ENCODE measurements around the gene C16orf74. TPM values are rescaled to one million over a fixed set of nuclear protein-coding genes. Genes with fewer than 3 reads are reported as not detected.

The C16orf74 gene
- total RNA-seq, 8 experiments from 2014 or later, result 0.23 to 3.3 (median 1.9) TPM

- in situ Hi-C loops (cut with MboI; ENCODE audit: low pct_unique_long_range_greater_than_20kb in 2 of 9, low sequenced_read_pairs in 9 of 9, unreplicated experiment in 9 of 9), result no loop called here
- ATAC-seq (replicated peaks in 6 of 8), result no peak
- H3K27ac ChIP-seq, result no peak overlapping the region
- WGBS, 10 experiments, result 60 to 100% (median 94%) methylated on average over 1 to 7 of the region's 8 CpGs; no CpG with 5 or more reads in 5 of the 10 experiments
- H3K4me3 ChIP-seq, result no peak overlapping the region
- H3K4me1 ChIP-seq (replicated peaks in 1 of 2), result peaks cover 29 to 31% of the 10 kb centered on the region in 2 donors
Measured at GRCh38 chr16:85659336-85659735, 91.6 kb downstream of the C16orf74 start.

GRCh38 chr16:85658504-85659326 is 92.2 kb downstream of the C16orf74 start:
- H3K4me1 ChIP-seq (replicated peaks in 1 of 2), result peaks cover 30 to 33% of the 10 kb centered on the region in 2 donors

GRCh38 chr16:85657996-85658395 is 92.9 kb downstream of the C16orf74 start:
- no CpG with 5 or more reads among the region's 3 CpGs for WGBS, 10 experiments
- in situ Hi-C loops (cut with MboI; ENCODE audit: low pct_unique_long_range_greater_than_20kb in 2 of 9, low sequenced_read_pairs in 9 of 9, unreplicated experiment in 9 of 9), result no loop called here
- Histone ChIP-seq H3K4me1 (replicated peaks in 1 of 2) (peaks cover 33 to 34% of the 10 kb centered on the region in 2 donors), H3K4me3 (no peak overlapping the region), H3K27ac (no peak overlapping the region)
- no peak for ATAC-seq (replicated peaks in 6 of 8)

More at GRCh38 chr16:85658504-85659326, 92.2 kb downstream of the C16orf74 start:
- no peak for ATAC-seq (replicated peaks in 6 of 8)
- in situ Hi-C loops (cut with MboI; ENCODE audit: low pct_unique_long_range_greater_than_20kb in 2 of 9, low sequenced_read_pairs in 9 of 9, unreplicated experiment in 9 of 9), result no loop called here
- Histone ChIP-seq H3K4me3 (no peak overlapping the region), H3K27ac (no peak overlapping the region)
- WGBS, 10 experiments, result 75 to 100% (median 94%) methylated on average over 2 to 15 of the region's 18 CpGs; no CpG with 5 or more reads in 3 of the 10 experiments

Other genes starting within 250 kb of the C16orf74 start
- gene GSE1, start 137.8 kb downstream of the C16orf74 start, total RNA-seq, result 10 to 100 TPM; 13.0 to 63.2 (median 38.5) TPM
- 10 to 100 TPM in 3 of 8 experiments, 1 to 10 TPM in 4, under 1 TPM in 1; 0.25 to 26.1 (median 5.3) TPM for gene GINS2, start 62.1 kb downstream of the C16orf74 start, total RNA-seq
- 10 to 100 TPM; 13.5 to 32.5 (median 25.6) TPM for gene EMC8, start 48.4 kb upstream of the C16orf74 start, total RNA-seq
- gene COX4I1, start 48.6 kb upstream of the C16orf74 start, total RNA-seq, result 100 to 1,000 TPM; 531 to 741 (median 580) TPM
- gene IRF8, start 148.1 kb upstream of the C16orf74 start, total RNA-seq, result 1 to 10 TPM in 3 of 8 experiments, under 1 TPM in 3, not detected in 2; 0.22 to 6.2 (median 0.81) TPM